GM12878 (cell line): ENCODE measurements around the gene THUMPD2.

ENCODE experiments used
- ELK1 ChIP-seq: IDR thresholded peaks from 2 replicates; pipeline ENCODE4 v1.6.1; 2012; ENCODE audit warnings: low read depth, low read length, improper control_type of control experiment
- EZH2 ChIP-seq: IDR thresholded peaks from 2 replicates; pipeline ENCODE4 v1.6.1; 2012; ENCODE audit warnings: low read depth, mild to moderate bottlenecking, control low read depth, inconsistent platforms, low read length, borderline replicate concordance; ENCODE audit not compliant: control insufficient read depth
- FOXM1 ChIP-seq: IDR thresholded peaks from 2 replicates; pipeline ENCODE4 v1.6.1; 2012; ENCODE audit warnings: low read depth, mild to moderate bottlenecking, inconsistent platforms, low read length, moderate library complexity
- MTA2 ChIP-seq: fragments of 450-650 bp; IDR thresholded peaks from 2 replicates; pipeline ENCODE4 v1.6.1; 2016; ENCODE audit warnings: low read depth, mild to moderate bottlenecking, moderate library complexity
- NFYA ChIP-seq: IDR thresholded peaks from 2 replicates; pipeline ENCODE4 v1.6.1; 2011; ENCODE audit warnings: low read depth, mild to moderate bottlenecking, low read length, improper control_type of control experiment, borderline replicate concordance
- RBBP5 ChIP-seq: fragments of 200-600 bp; sonication (generic); conservative IDR thresholded peaks from 2 replicates; pipeline ENCODE4 v1.6.1; 2016
- SMC3 ChIP-seq: IDR thresholded peaks from 2 replicates; pipeline ENCODE4 v1.6.1; 2011; ENCODE audit warnings: low read length, improper control_type of control experiment, borderline replicate concordance
- SRF ChIP-seq, 2 experiments: IDR thresholded peaks; 2 replicates each; pipeline ENCODE4 v1.6.1; 2011; ENCODE audit warnings: low read depth in 2 of 2, low read length in 2 of 2, mild to moderate bottlenecking in 1 of 2, moderate library complexity in 1 of 2
- TAF1 ChIP-seq: IDR thresholded peaks from 2 replicates; pipeline ENCODE4 v1.6.1; 2011; ENCODE audit warnings: mild to moderate bottlenecking, low read depth, low read length, borderline replicate concordance
- TF ChIP-seq, protein P1 (sequence below), 3 experiments: IDR thresholded peaks in 2 of 3; conservative IDR thresholded peaks in 1 of 3; 2 replicates each; pipeline ENCODE4 v1.5.1; 2011; ENCODE audit warnings: low read depth in 3 of 3, low read length in 3 of 3, mild to moderate bottlenecking in 3 of 3, control low read depth in 2 of 3, moderate library complexity in 2 of 3, inconsistent platforms in 1 of 3, mixed read lengths in 1 of 3; ENCODE audit not compliant: control insufficient read depth in 2 of 3, insufficient read depth in 1 of 3; ENCODE audit errors: extremely low read depth in 1 of 3
- TF ChIP-seq, protein P2 (sequence below): fragments of 450-650 bp; IDR thresholded peaks from 2 replicates; pipeline ENCODE4 v1.6.1; 2017; ENCODE audit warnings: mild to moderate bottlenecking
- TF ChIP-seq, protein P3 (sequence below): IDR thresholded peaks from 2 replicates; pipeline ENCODE4 v1.6.1; 2011; ENCODE audit warnings: low read depth, low read length, improper control_type of control experiment, borderline replicate concordance

DNA sequence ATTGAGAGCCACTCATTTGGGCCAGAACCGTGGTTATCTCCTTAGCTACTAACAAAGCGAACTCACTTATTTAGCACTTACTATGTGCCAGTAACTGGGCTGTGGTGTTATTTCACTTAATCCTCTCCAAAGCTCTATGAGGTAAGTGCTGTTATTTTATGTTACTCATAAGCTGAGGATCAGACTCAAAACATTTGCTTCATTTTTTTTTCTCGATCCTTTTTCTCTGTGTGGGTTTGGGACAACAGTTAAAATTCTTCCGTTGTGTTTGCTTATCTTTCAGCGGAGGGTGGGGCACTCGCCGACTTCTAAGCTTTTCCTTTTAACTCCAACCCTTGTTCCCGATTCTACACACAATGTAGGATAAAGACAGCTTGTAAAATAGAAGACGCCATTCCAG lies 60.6 kb downstream of the THUMPD2 start:
- TF ChIP-seq SMC3 (no peak), ELK1 (no peak), TAF1 (no peak), EZH2 (no peak), SRF (IDR thresholded peaks at IDR 0.05; ENCODE audit: low read depth in 2 of 2, low read length in 2 of 2) (no peak), NFYA (no peak), FOXM1 (no peak), MTA2 (no peak), RBBP5 (no peak)
- TF ChIP-seq, protein P1, sequence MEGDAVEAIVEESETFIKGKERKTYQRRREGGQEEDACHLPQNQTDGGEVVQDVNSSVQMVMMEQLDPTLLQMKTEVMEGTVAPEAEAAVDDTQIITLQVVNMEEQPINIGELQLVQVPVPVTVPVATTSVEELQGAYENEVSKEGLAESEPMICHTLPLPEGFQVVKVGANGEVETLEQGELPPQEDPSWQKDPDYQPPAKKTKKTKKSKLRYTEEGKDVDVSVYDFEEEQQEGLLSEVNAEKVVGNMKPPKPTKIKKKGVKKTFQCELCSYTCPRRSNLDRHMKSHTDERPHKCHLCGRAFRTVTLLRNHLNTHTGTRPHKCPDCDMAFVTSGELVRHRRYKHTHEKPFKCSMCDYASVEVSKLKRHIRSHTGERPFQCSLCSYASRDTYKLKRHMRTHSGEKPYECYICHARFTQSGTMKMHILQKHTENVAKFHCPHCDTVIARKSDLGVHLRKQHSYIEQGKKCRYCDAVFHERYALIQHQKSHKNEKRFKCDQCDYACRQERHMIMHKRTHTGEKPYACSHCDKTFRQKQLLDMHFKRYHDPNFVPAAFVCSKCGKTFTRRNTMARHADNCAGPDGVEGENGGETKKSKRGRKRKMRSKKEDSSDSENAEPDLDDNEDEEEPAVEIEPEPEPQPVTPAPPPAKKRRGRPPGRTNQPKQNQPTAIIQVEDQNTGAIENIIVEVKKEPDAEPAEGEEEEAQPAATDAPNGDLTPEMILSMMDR (IDR thresholded peaks at IDR 0.05 in 2 of 3, conservative IDR thresholded peaks at IDR 0.05 in 1 of 3; ENCODE audit: control insufficient read depth in 2 of 3, extremely low read depth in 1 of 3, insufficient read depth in 1 of 3, low read depth in 3 of 3, low read length in 3 of 3), result no peak
- TF ChIP-seq, protein P2, sequence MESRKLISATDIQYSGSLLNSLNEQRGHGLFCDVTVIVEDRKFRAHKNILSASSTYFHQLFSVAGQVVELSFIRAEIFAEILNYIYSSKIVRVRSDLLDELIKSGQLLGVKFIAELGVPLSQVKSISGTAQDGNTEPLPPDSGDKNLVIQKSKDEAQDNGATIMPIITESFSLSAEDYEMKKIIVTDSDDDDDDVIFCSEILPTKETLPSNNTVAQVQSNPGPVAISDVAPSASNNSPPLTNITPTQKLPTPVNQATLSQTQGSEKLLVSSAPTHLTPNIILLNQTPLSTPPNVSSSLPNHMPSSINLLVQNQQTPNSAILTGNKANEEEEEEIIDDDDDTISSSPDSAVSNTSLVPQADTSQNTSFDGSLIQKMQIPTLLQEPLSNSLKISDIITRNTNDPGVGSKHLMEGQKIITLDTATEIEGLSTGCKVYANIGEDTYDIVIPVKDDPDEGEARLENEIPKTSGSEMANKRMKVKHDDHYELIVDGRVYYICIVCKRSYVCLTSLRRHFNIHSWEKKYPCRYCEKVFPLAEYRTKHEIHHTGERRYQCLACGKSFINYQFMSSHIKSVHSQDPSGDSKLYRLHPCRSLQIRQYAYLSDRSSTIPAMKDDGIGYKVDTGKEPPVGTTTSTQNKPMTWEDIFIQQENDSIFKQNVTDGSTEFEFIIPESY, result no peak
- TF ChIP-seq, protein P3, sequence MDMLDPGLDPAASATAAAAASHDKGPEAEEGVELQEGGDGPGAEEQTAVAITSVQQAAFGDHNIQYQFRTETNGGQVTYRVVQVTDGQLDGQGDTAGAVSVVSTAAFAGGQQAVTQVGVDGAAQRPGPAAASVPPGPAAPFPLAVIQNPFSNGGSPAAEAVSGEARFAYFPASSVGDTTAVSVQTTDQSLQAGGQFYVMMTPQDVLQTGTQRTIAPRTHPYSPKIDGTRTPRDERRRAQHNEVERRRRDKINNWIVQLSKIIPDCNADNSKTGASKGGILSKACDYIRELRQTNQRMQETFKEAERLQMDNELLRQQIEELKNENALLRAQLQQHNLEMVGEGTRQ, result no peak
